ENCODE results near the gene GASK1A. TPM values are rescaled to one million over a fixed set of nuclear protein-coding genes. Genes with fewer than 3 reads are reported as not detected.

The GASK1A gene
- total and polyA plus RNA-seq, 4 donors = 0.79 to 22.8 (median 4.6) TPM

DNA sequence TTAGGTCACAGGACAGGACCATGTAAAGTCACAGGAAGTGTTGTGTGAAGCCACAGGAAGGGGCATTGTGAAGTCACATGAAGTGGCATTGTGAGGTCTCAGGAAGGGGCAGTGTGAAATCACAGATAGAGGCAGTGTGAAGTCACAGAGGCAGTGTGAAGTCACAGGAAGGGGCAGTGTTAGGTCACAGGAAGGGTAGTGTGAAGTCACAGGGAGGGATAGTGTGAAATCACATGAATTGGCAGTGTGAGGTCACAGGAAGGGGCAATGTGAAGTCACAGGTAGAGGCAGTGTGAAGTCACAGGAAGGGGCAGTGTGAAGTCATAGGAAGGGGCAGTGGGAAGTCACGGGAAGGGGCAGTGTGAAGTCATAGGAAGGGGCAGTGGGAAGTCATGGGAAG lies 37.9 kb downstream of the GASK1A start (continued):
- TF ChIP-seq, protein P1, sequence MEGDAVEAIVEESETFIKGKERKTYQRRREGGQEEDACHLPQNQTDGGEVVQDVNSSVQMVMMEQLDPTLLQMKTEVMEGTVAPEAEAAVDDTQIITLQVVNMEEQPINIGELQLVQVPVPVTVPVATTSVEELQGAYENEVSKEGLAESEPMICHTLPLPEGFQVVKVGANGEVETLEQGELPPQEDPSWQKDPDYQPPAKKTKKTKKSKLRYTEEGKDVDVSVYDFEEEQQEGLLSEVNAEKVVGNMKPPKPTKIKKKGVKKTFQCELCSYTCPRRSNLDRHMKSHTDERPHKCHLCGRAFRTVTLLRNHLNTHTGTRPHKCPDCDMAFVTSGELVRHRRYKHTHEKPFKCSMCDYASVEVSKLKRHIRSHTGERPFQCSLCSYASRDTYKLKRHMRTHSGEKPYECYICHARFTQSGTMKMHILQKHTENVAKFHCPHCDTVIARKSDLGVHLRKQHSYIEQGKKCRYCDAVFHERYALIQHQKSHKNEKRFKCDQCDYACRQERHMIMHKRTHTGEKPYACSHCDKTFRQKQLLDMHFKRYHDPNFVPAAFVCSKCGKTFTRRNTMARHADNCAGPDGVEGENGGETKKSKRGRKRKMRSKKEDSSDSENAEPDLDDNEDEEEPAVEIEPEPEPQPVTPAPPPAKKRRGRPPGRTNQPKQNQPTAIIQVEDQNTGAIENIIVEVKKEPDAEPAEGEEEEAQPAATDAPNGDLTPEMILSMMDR (IDR thresholded peaks at IDR 0.05; ENCODE audit: low read depth, low read length, missing input control) = no peak
- no peak for TF ChIP-seq YY1 (IDR thresholded peaks at IDR 0.05)
- TF ChIP-seq RXRA (IDR thresholded peaks at IDR 0.05) = no peak

DNA sequence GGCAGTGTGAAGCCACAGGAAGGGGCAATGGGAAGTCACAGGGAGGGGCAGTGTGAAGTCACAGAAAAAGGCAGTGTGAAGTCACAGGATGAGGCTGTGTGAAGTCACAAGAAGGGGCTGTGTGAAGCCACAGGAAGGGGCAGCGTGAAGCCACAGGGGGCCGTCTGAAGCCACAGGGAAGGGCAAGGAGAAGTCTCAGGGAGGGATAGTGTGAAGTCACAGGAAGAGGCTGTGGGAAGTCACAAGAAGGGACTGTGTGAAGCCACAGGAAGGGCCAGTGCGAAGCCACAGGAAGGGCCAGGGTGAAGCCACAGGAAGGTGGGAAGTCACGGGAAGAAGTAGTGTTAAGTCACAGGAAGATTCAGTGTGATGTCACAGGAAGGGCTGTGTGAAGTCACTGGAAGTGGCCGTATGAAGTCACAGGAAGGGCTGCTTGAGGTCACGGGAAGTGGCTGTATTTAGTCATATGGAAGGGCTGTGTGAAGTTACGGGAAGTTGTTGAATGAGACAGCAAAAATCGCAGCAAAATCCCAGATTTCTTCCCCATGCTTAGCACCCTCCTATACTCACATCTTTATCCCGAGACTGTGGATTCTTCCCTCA lies 38.6 kb downstream of the GASK1A start:
- Histone ChIP-seq H3K27ac (ENCODE audit: low read depth in 1 of 2, low read length in 2 of 2) (no peak overlapping the region), H3K36me3 (ENCODE audit: control insufficient read depth in 4 of 4, insufficient read depth in 3 of 4, low read depth in 1 of 4, low read length in 3 of 4) (no peaks in the 10 kb centered on the region), H3K9me3 (ENCODE audit: control insufficient read depth in 4 of 4, low read length in 3 of 4) (peaks cover 0 to 2% (median 0%) of the 10 kb centered on the region in 4 donors), H3K4me1 (ENCODE audit: control insufficient read depth in 4 of 4, insufficient read depth in 4 of 4, low read length in 3 of 4) (peaks cover 3 to 7% (median 6%) of the 10 kb centered on the region in 4 donors), H3K9ac (ENCODE audit: low read depth in 1 of 2, low read length in 2 of 2) (no peak overlapping the region), H3K27me3 (ENCODE audit: control insufficient read depth in 4 of 4, insufficient read depth in 4 of 4, low read length in 3 of 4) (no peaks in the 10 kb centered on the region), H3K4me3 (ENCODE audit: low read depth in 1 of 3, low read length in 3 of 3) (no peak overlapping the region)
- no peak for DNase-seq (ENCODE audit: low spot score)
- WGBS = 89% methylated on average over 9 of the region's 9 CpGs
- TF ChIP-seq HNF4A (conservative IDR thresholded peaks at IDR 0.05) (no peak), NR2F2 (IDR thresholded peaks at IDR 0.05) (no peak), HNF4G (IDR thresholded peaks at IDR 0.05) (no peak)
- TF ChIP-seq, protein P1 (IDR thresholded peaks at IDR 0.05; ENCODE audit: low read depth, low read length, missing input control) = no peak
- TF ChIP-seq, protein P2, sequence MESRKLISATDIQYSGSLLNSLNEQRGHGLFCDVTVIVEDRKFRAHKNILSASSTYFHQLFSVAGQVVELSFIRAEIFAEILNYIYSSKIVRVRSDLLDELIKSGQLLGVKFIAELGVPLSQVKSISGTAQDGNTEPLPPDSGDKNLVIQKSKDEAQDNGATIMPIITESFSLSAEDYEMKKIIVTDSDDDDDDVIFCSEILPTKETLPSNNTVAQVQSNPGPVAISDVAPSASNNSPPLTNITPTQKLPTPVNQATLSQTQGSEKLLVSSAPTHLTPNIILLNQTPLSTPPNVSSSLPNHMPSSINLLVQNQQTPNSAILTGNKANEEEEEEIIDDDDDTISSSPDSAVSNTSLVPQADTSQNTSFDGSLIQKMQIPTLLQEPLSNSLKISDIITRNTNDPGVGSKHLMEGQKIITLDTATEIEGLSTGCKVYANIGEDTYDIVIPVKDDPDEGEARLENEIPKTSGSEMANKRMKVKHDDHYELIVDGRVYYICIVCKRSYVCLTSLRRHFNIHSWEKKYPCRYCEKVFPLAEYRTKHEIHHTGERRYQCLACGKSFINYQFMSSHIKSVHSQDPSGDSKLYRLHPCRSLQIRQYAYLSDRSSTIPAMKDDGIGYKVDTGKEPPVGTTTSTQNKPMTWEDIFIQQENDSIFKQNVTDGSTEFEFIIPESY (IDR thresholded peaks at IDR 0.05) = no peak
- TF ChIP-seq, protein P3, sequence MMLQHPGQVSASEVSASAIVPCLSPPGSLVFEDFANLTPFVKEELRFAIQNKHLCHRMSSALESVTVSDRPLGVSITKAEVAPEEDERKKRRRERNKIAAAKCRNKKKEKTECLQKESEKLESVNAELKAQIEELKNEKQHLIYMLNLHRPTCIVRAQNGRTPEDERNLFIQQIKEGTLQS (IDR thresholded peaks at IDR 0.05) = no peak

DNA sequence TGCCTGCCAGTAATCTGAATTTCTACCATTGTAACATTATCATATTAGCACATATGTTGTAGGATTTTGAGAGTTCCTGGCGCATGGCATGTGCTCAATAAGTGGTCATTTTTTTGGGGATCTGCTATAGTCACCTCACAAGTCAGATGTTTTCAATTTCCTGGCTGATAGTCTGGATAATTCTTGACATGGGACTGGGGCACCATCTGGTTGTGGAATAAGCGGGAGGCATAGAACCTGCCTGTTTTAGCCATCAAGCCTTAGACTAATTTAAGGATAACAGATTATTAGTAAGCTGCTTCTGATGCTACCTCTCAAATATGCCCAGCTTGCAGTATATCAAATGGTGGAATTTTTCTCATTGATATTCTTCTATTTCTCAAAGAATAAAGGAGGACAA lies 39.1 kb downstream of the GASK1A start:
- Histone ChIP-seq H3K27ac (ENCODE audit: low read depth in 1 of 2, low read length in 2 of 2) (no peak overlapping the region), H3K4me1 (ENCODE audit: control insufficient read depth in 4 of 4, insufficient read depth in 4 of 4, low read length in 3 of 4) (peaks cover 3 to 7% (median 6%) of the 10 kb centered on the region in 4 donors), H3K9ac (ENCODE audit: low read depth in 1 of 2, low read length in 2 of 2) (no peak overlapping the region), H3K27me3 (ENCODE audit: control insufficient read depth in 4 of 4, insufficient read depth in 4 of 4, low read length in 3 of 4) (no peaks in the 10 kb centered on the region), H3K4me3 (ENCODE audit: low read depth in 1 of 3, low read length in 3 of 3) (no peak overlapping the region), H3K9me3 (ENCODE audit: control insufficient read depth in 4 of 4, low read length in 3 of 4) (peaks cover 0 to 2% (median 0%) of the 10 kb centered on the region in 4 donors), H3K36me3 (ENCODE audit: control insufficient read depth in 4 of 4, insufficient read depth in 3 of 4, low read depth in 1 of 4, low read length in 3 of 4) (no peaks in the 10 kb centered on the region)
- WGBS = 96% methylated on average over 2 of the region's 2 CpGs
- DNase-seq (ENCODE audit: low spot score) = no peak
- TF ChIP-seq TAF1 (conservative IDR thresholded peaks at IDR 0.05) (no peak), FOXA2 (IDR thresholded peaks at IDR 0.05) (no peak), EGR1 (IDR thresholded peaks at IDR 0.05; ENCODE audit: low read depth in 2 of 2) (no peak)
- TF ChIP-seq, protein P4, sequence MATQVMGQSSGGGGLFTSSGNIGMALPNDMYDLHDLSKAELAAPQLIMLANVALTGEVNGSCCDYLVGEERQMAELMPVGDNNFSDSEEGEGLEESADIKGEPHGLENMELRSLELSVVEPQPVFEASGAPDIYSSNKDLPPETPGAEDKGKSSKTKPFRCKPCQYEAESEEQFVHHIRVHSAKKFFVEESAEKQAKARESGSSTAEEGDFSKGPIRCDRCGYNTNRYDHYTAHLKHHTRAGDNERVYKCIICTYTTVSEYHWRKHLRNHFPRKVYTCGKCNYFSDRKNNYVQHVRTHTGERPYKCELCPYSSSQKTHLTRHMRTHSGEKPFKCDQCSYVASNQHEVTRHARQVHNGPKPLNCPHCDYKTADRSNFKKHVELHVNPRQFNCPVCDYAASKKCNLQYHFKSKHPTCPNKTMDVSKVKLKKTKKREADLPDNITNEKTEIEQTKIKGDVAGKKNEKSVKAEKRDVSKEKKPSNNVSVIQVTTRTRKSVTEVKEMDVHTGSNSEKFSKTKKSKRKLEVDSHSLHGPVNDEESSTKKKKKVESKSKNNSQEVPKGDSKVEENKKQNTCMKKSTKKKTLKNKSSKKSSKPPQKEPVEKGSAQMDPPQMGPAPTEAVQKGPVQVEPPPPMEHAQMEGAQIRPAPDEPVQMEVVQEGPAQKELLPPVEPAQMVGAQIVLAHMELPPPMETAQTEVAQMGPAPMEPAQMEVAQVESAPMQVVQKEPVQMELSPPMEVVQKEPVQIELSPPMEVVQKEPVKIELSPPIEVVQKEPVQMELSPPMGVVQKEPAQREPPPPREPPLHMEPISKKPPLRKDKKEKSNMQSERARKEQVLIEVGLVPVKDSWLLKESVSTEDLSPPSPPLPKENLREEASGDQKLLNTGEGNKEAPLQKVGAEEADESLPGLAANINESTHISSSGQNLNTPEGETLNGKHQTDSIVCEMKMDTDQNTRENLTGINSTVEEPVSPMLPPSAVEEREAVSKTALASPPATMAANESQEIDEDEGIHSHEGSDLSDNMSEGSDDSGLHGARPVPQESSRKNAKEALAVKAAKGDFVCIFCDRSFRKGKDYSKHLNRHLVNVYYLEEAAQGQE (IDR thresholded peaks at IDR 0.05) = no peak
